RWPE1 (cell line): ENCODE data around the gene ASIC2.

ENCODE experiments used
- CTCF ChIA-PET: fragments of 350-600 bp; sonication (Branson Sonifier 250); formaldehyde crosslinking; extraction: SDS; loops from one replicate; lab custom pipeline; 2021; lab: Yijun Ruan, JAX
- POLR2A ChIA-PET: fragments of 400-600 bp; formaldehyde crosslinking; extraction: SDS; loops from one replicate; lab custom pipeline; 2020; ENCODE audit warnings: antibody characterized with exemption; ENCODE audit not compliant: low non-redundant PET; lab: Yijun Ruan, JAX
- DNase-seq: peaks from one replicate; pipeline ENCODE4 v3.0.0; 2012; ENCODE audit warnings: low spot score
- H3K27ac ChIP-seq: fragments of 450-650 bp; 2 replicates; pipeline ENCODE4 v1.5.1; 2017
- TF ChIP-seq, protein P1 (sequence below): fragments of 450-650 bp; conservative IDR thresholded peaks from 2 replicates; pipeline ENCODE4 v1.5.1; 2017; ENCODE audit warnings: low read depth, mild to moderate bottlenecking

Gene ASIC2

DNA sequence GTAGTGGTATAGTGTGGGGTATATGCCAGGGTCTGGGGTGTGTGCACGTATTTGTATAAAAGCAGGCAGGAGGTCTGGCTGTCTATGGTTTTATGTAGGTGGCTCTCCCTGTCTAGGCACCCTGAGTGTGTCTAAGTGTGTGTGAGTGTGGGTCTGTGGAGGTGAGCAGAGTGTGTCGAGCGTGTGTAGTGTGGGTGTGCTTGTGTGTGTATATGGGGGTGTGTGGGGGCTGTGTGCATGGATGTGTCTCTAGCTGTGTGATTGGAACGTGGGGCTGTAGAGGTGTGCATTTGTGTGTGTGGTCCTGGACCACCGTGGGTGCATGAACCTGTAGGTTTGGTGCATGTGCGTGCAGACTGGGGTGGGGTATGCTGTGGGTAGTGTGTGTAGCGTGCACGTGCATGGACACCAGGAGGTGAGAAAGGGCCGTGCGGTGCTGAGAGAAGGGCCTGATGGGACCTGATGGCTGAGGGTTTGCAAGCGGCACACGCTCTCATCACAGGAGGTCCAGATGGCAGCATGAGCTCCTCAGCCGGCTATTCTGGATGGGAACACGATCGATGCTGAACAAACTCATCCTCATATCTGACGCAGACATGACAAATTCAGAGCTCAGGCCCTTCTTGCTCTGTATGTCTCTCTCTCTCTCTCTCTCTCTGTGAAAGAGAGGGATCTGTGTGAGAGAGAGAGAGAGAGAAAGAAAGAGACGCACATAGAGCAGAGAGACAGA lies 273.8 kb downstream of the ASIC2 start:
- CTCF ChIA-PET, result interaction anchor here (0.8 kb wide), 1 partner anchor 7 kb away, joined by 4 read pairs; no protein-coding TSS in a partner anchor
- no peak for DNase-seq
- no peak overlapping the region for H3K27ac ChIP-seq
- TF ChIP-seq, protein P1, sequence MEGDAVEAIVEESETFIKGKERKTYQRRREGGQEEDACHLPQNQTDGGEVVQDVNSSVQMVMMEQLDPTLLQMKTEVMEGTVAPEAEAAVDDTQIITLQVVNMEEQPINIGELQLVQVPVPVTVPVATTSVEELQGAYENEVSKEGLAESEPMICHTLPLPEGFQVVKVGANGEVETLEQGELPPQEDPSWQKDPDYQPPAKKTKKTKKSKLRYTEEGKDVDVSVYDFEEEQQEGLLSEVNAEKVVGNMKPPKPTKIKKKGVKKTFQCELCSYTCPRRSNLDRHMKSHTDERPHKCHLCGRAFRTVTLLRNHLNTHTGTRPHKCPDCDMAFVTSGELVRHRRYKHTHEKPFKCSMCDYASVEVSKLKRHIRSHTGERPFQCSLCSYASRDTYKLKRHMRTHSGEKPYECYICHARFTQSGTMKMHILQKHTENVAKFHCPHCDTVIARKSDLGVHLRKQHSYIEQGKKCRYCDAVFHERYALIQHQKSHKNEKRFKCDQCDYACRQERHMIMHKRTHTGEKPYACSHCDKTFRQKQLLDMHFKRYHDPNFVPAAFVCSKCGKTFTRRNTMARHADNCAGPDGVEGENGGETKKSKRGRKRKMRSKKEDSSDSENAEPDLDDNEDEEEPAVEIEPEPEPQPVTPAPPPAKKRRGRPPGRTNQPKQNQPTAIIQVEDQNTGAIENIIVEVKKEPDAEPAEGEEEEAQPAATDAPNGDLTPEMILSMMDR, result no peak
- POLR2A ChIA-PET, result no interaction called here

DNA sequence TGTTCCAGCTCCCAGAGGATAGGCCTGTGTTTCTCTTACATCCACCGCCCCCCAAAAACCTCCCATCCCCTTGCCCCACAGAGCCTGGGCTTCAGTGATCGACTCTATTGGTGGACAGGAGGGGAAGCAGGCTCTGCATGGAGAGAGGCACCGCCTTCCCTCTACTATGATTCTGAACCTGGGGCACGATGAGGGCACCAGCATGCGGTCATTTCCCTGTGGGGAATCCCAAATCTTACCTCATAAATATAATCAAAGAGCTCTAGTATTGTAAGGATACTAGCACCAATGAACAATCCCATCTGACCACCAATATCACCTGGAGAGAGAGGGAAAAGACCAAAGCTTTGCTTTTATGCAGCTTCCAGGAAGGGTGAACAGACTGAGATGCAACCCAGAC lies 275.7 kb downstream of the ASIC2 start:
- TF ChIP-seq, protein P1, result no peak
- CTCF ChIA-PET, result interaction anchor here (1.0 kb wide), 1 partner anchor 10 kb away, joined by 3 read pairs; no protein-coding TSS in a partner anchor
- POLR2A ChIA-PET, result no interaction called here
- no peak overlapping the region for H3K27ac ChIP-seq
- no peak for DNase-seq

DNA sequence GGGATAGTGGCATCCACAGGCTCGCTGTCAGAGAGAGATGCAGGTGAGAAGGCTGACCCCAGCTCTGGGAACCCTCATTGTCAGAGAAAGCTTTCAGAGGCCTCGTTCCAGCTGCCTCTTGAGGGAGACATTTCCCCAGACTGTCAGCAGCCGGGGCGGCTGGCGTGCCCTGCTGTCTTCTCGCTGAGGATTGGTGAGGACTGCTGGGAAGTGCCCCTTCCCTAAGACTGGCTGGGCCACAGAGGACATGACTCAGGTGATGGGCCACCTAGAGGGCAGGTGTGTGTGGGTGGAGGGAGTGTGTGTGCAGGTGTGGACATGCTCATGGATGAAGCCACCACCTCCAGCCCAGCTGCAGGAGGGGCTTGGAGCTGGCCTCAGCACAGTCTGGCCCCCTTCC lies 276.2 kb downstream of the ASIC2 start:
- CTCF ChIA-PET, result interaction anchor here (1.0 kb wide), 1 partner anchor 10 kb away, joined by 3 read pairs; no protein-coding TSS in a partner anchor
- POLR2A ChIA-PET, result no interaction called here
- TF ChIP-seq, protein P1, result no peak
- DNase-seq, result no peak
- H3K27ac ChIP-seq, result no peak overlapping the region

DNA sequence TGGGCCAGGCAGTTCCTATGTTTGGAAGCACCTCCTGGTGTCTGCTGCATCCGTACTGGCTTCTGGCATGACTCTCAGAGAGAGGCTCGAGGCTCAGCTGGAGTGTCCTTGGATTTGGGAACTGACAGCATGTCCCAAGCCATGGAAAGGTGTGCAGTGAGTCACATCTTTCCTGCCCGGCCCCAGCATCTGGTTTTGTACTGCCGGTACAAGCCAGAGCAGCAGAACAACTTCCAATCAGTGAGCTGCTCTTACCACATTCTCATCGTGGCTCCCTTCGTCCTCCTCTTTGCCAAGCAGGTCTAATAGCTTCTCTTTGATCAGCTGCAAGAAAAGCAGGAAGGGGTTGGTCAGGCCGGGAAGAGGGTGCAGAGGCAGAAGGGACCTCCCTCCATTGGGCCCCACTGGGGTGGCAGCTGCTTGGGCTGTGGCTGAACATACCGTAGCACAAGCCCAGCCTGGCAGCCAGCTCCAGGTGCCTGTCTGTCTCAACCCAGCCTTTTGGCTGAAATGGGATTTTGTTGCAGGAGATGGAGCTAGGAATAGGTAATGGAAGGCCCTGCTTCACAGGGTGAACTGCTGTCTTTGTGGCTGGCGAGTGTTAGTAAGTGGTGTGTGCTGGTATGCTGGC lies 277.3 kb downstream of the ASIC2 start:
- TF ChIP-seq, protein P1, result no peak
- ChIA-PET POLR2A (no interaction called here), CTCF (interaction anchor here (0.5 to 1.1 kb wide), 5 partner anchors 11 to 1637 kb away, joined by 3 read pairs; no protein-coding TSS in a partner anchor)
- DNase-seq, result no peak
- H3K27ac ChIP-seq, result peak overlapping the region; percentile 18; the same call in 1 of the 2 replicates

DNA sequence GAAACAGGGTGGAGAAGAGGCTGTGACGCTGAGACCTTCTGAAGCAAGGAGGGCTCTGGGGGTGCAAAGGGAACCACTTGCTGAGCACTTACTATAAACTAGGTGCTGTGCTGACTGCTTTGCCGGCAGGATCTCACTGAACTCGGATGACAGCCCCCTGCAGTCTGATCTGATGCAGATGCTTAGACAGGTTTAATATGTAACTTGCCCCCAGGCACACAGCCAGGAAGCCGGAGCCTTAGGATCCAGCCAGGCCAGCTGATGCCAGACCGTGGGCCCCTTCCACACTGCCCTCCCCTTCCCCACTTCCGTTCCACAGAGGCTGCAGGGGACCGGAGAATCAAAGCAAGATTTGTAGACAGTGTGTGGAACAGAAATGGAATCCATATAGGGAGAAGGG lies 278.3 kb downstream of the ASIC2 start:
- ChIA-PET CTCF (interaction anchor here (0.5 kb wide), 1 partner anchor 594 kb away, joined by 4 read pairs; no protein-coding TSS in a partner anchor), POLR2A (no interaction called here)
- no peak for DNase-seq
- no peak overlapping the region for H3K27ac ChIP-seq
- TF ChIP-seq, protein P1, result no peak

DNA sequence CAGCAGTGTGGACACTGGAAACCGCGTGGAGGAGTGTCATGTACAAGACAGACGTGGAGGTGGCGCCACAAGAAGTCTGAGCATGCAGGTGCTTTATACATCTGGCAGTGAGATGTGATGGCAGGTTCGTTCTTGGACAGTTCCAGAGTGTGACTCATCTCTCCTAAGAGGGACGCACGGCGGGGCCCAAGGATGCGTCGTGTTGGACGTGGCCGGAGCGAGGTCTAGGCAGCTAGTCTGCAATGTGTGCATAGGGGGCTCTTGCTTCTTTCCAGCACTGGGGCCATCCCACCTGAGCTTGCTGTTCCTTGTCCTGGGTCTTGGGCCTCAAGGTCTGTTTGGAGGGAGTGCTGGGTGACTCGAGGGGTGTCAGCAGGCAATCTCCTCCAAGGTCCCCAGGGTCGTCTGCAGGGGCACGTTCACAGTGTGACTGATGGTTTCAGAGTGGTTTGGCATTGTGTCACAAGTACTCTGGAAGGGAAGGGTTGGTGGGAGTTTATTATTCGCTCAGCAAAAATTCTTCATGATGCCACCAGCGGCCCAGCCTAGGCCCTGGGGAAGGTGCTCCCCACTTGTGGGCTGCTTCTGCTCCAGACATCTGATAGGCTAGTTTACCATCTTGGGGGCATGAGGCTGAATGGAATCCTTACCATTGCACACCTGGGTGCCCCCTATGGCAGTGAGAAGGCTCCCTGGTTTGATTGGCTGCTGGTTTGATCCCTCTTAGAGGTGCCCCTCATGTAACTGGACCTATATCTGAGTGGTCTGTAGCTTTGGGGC lies 279.3 kb downstream of the ASIC2 start:
- no peak for DNase-seq
- H3K27ac ChIP-seq, result peak overlapping the region; percentile 71; the same call in 1 of the 2 replicates
- TF ChIP-seq, protein P1, result no peak
- POLR2A ChIA-PET, result no interaction called here
- CTCF ChIA-PET, result no interaction called here
